ENCODE data around the gene RYR2. TPM values are rescaled to one million over a fixed set of nuclear protein-coding genes. Genes with fewer than 3 reads are reported as not detected.
A peak's percentile ranks its signal among the peaks of the same experiment; 100 is the strongest.
"Not testable (repeated sequence)": the region's sequence is repeated elsewhere in the genome, so short reads cannot be mapped to it uniquely, and the experiment has no call there.

Gene RYR2
- total RNA-seq, 2 donors from 2014 or later = 392 to 756 TPM

GRCh38 chr1:237126180-237126579 lies 84.2 kb downstream of the RYR2 start:
- TF ChIP-seq CTCF (IDR thresholded peaks at IDR 0.05) = no peak
- H3K27ac ChIP-seq = peak overlapping the region; percentile 23 to 35
- peaks cover 0 to 12% of the 10 kb centered on the region in 2 donors for H3K4me1 ChIP-seq
- DNase-seq (ENCODE audit: low spot score) = no peak
- H3K36me3 ChIP-seq = no peaks in the 10 kb centered on the region
- H3K4me3 ChIP-seq = no peak overlapping the region
- peaks cover 0 to 10% of the 10 kb centered on the region in 2 donors for H3K9me3 ChIP-seq
- no peaks in the 10 kb centered on the region for H3K27me3 ChIP-seq

GRCh38 chr1:237127301-237127700 lies 85.3 kb downstream of the RYR2 start:
- H3K27ac ChIP-seq; H3K36me3 ChIP-seq; H3K4me3 ChIP-seq; DNase-seq (ENCODE audit: low spot score); H3K27me3 ChIP-seq: not testable (repeated sequence)
- H3K4me1 ChIP-seq = peaks cover 0 to 14% of the 10 kb centered on the region in 2 donors
- H3K9me3 ChIP-seq = peaks cover 0 to 13% of the 10 kb centered on the region in 2 donors

- H3K27ac ChIP-seq = no peak overlapping the region
- no peaks in the 10 kb centered on the region for H3K27me3 ChIP-seq
- DNase-seq (ENCODE audit: low spot score) = no peak
- peaks cover 0 to 13% of the 10 kb centered on the region in 2 donors for H3K9me3 ChIP-seq
- no peak for TF ChIP-seq CTCF (IDR thresholded peaks at IDR 0.05)
- H3K36me3 ChIP-seq = no peaks in the 10 kb centered on the region
- H3K4me1 ChIP-seq = peaks cover 0 to 10% of the 10 kb centered on the region in 2 donors
- no peak overlapping the region for H3K4me3 ChIP-seq
Measured at GRCh38 chr1:237133921-237134320, 91.9 kb downstream of the RYR2 start.

GRCh38 chr1:237134929-237135328 lies 92.9 kb downstream of the RYR2 start:
- Histone ChIP-seq H3K36me3 (no peaks in the 10 kb centered on the region), H3K27me3 (no peaks in the 10 kb centered on the region), H3K27ac (no peak overlapping the region), H3K4me1 (peaks cover 0 to 11% of the 10 kb centered on the region in 2 donors), H3K4me3 (no peak overlapping the region), H3K9me3 (peaks cover 0 to 13% of the 10 kb centered on the region in 2 donors)
- DNase-seq (ENCODE audit: low spot score) = no peak
- TF ChIP-seq CTCF (IDR thresholded peaks at IDR 0.05) = no peak

GRCh38 chr1:237138551-237138950 lies 96.6 kb downstream of the RYR2 start:
- DNase-seq (ENCODE audit: low spot score) = no peak
- no peaks in the 10 kb centered on the region for H3K27me3 ChIP-seq
- H3K4me3 ChIP-seq = no peak overlapping the region
- TF ChIP-seq CTCF (IDR thresholded peaks at IDR 0.05) = no peak
- H3K9me3 ChIP-seq = no peaks in the 10 kb centered on the region
- H3K27ac ChIP-seq = no peak overlapping the region
- no peaks in the 10 kb centered on the region for H3K36me3 ChIP-seq
- H3K4me1 ChIP-seq = peaks cover 0 to 36% of the 10 kb centered on the region in 2 donors

GRCh38 chr1:237139732-237140131 lies 97.7 kb downstream of the RYR2 start:
- no peak for TF ChIP-seq CTCF (IDR thresholded peaks at IDR 0.05)
- H3K27ac ChIP-seq = peak overlapping the region in 1 of 2 donors; percentile 32

More at GRCh38 chr1:237139732-237140131, 97.7 kb downstream of the RYR2 start:
- H3K9me3 ChIP-seq = no peaks in the 10 kb centered on the region
- H3K4me3 ChIP-seq = no peak overlapping the region
- peaks cover 0 to 42% of the 10 kb centered on the region in 2 donors for H3K4me1 ChIP-seq
- no peaks in the 10 kb centered on the region for H3K36me3 ChIP-seq
- H3K27me3 ChIP-seq = no peaks in the 10 kb centered on the region
- DNase-seq (ENCODE audit: low spot score) = no peak
